NCI-H2029 (cell line): ENCODE data around the gene USP48.
"Not testable (repeated sequence)": the region's sequence is repeated elsewhere in the genome, so short reads cannot be mapped to it uniquely, and the experiment has no call there.

Experiments used
- DNase-seq: peaks from one replicate; lab custom pipeline; 2025; lab: John Stamatoyannopoulos, UW

Gene USP48

GRCh38 chr1:21782868-21783678 lies at the start of gene USP48:
TSS of gene USP48 (minus strand) at chr1:21783149. CDS start at chr1:21782957, 192 bp downstream.
- DNase-seq = peak; percentile 93

- DNase-seq = no peak
Observed at GRCh38 chr1:21831454-21831970, 48.6 kb upstream of the USP48 start.

- DNase-seq = no peak
Observed at GRCh38 chr1:21830792-21831453, 48.0 kb upstream of the USP48 start.

- DNase-seq = no peak
Observed at GRCh38 chr1:21829294-21829693, 46.3 kb upstream of the USP48 start.

GRCh38 chr1:21828506-21829210 lies 45.7 kb upstream of the USP48 start:
- no peak for DNase-seq

- no peak for DNase-seq
Observed at GRCh38 chr1:21828075-21828474, 45.1 kb upstream of the USP48 start.

- no peak for DNase-seq
Observed at GRCh38 chr1:21827141-21827679, 44.3 kb upstream of the USP48 start.

- DNase-seq = not testable (repeated sequence)
Observed at GRCh38 chr1:21826694-21827093, 43.7 kb upstream of the USP48 start.

GRCh38 chr1:21825393-21825792 lies 42.4 kb upstream of the USP48 start:
- DNase-seq = no peak

GRCh38 chr1:21824926-21825325 lies 42.0 kb upstream of the USP48 start:
- DNase-seq = no peak

- no peak for DNase-seq
Observed at GRCh38 chr1:21823980-21824702, 41.2 kb upstream of the USP48 start.

- no peak for DNase-seq
Observed at GRCh38 chr1:21823206-21823979, 40.4 kb upstream of the USP48 start.

GRCh38 chr1:21822349-21822748 lies 39.4 kb upstream of the USP48 start:
- no peak for DNase-seq

GRCh38 chr1:21821385-21822019 lies 38.6 kb upstream of the USP48 start:
- no peak for DNase-seq

- no peak for DNase-seq
Observed at GRCh38 chr1:21820597-21821232, 37.8 kb upstream of the USP48 start.

- DNase-seq = no peak
Observed at GRCh38 chr1:21818656-21819055, 35.7 kb upstream of the USP48 start.

GRCh38 chr1:21816602-21817302 lies 33.8 kb upstream of the USP48 start:
- no peak for DNase-seq

- no peak for DNase-seq
Observed at GRCh38 chr1:21815724-21816321, 32.9 kb upstream of the USP48 start.
